ENCODE measurements around the gene NCOA3.
A peak's percentile ranks its signal among the peaks of the same experiment; 100 is the strongest.
"Not testable (repeated sequence)": the region's sequence is repeated elsewhere in the genome, so short reads cannot be mapped to it uniquely, and the experiment has no call there.

NCOA3 gene

DNA sequence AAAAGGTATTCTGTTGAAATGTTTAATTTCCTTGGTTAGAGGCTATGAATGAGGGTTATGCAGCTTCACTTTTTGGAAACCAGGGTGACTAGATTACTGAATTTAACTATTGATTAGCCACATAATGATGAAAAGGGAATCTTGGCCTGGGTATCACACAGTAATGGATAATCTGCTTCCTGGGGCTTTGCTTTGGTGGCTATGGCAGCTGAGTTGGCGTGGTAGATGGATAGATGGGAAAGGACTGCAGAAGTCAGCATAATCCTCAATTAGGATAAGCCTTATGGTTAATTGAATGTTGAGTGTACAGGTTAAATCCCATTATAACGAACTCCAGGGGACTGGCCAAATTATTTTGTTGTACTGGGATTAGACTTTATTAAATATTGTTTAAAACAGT is 5.2 kb downstream of the NCOA3 start:
- peaks cover 56% of the 10 kb centered on the region for H3K4me1 ChIP-seq (ENCODE audit: insufficient read depth, low read length, poor library complexity, severe bottlenecking)
- H3K9me2 ChIP-seq (replicated peaks; ENCODE audit: low read depth, low read length) = no peaks in the 10 kb centered on the region
- H4K20me1 ChIP-seq (ENCODE audit: insufficient read depth, low read length, poor library complexity, severe bottlenecking) = peaks cover 13% of the 10 kb centered on the region
- no peaks in the 10 kb centered on the region for H3K9me3 ChIP-seq (ENCODE audit: insufficient read depth, low read depth, low read length)
- no peak for TF ChIP-seq EZH2phosphoT487 (IDR thresholded peaks at IDR 0.05; ENCODE audit: borderline replicate concordance)
- TF ChIP-seq, protein P1, sequence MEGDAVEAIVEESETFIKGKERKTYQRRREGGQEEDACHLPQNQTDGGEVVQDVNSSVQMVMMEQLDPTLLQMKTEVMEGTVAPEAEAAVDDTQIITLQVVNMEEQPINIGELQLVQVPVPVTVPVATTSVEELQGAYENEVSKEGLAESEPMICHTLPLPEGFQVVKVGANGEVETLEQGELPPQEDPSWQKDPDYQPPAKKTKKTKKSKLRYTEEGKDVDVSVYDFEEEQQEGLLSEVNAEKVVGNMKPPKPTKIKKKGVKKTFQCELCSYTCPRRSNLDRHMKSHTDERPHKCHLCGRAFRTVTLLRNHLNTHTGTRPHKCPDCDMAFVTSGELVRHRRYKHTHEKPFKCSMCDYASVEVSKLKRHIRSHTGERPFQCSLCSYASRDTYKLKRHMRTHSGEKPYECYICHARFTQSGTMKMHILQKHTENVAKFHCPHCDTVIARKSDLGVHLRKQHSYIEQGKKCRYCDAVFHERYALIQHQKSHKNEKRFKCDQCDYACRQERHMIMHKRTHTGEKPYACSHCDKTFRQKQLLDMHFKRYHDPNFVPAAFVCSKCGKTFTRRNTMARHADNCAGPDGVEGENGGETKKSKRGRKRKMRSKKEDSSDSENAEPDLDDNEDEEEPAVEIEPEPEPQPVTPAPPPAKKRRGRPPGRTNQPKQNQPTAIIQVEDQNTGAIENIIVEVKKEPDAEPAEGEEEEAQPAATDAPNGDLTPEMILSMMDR (conservative IDR thresholded peaks at IDR 0.05; ENCODE audit: low read length) = no peak
- H3K79me2 ChIP-seq (ENCODE audit: insufficient read depth, low read length) = peaks cover 97% of the 10 kb centered on the region
- no peaks in the 10 kb centered on the region for H3K27me3 ChIP-seq (ENCODE audit: insufficient read depth, low read length, poor library complexity, severe bottlenecking)
- no peaks in the 10 kb centered on the region for H3F3A ChIP-seq (ENCODE audit: low read depth)
- peak overlapping the region; percentile 67 for H3K4me2 ChIP-seq (ENCODE audit: low read depth, low read length, poor library complexity, severe bottlenecking)
- H2AFZ ChIP-seq (ENCODE audit: low read length) = no peak overlapping the region
- H3K9ac ChIP-seq (ENCODE audit: low read depth, low read length, poor library complexity, severe bottlenecking) = no peak overlapping the region
- peak overlapping the region; percentile 49 for H3K4me3 ChIP-seq (ENCODE audit: low read length, poor library complexity, severe bottlenecking)
- no peaks in the 10 kb centered on the region for H3K36me3 ChIP-seq (ENCODE audit: insufficient read depth, low read length)

DNA sequence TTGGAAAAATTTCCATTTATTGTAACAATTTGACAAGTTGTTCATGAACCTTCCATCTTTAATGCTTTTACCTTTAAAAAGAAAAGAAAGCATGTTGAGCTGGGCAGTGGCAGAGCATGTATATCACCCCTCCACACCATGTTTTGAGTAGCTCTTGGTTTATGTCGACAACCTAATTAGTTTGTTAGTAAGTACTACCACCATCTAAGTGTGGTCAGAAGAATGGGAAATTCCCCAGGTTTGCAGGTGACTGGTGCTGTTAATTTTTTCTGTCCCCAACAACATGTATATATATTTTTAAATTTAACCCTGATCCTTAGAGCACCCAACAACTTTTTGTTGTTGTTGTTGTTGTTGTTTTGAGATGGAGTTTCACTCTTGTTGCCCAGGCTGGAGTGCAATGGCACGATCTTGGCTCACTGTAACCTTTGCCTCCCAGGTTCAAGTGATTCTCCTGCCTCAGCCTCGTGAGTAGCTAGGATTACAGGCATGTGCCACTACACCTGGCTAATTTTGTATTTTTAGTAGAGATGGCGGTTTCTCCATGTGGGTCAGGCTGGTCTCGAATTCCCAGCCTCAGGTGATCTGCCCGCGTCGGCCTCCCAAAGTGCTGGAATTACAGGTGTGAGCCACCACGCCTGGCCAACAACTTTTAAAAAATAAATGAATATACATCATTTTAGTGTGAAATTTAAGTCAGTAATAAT is 5.7 kb downstream of the NCOA3 start:
- peak overlapping the region; percentile 60 for H3K4me3 ChIP-seq (ENCODE audit: low read length, poor library complexity, severe bottlenecking)
- H4K20me1 ChIP-seq (ENCODE audit: insufficient read depth, low read length, poor library complexity, severe bottlenecking) = peaks cover 13% of the 10 kb centered on the region
- H3K36me3 ChIP-seq (ENCODE audit: insufficient read depth, low read length); H3F3A ChIP-seq (ENCODE audit: low read depth); H3K9ac ChIP-seq (ENCODE audit: low read depth, low read length, poor library complexity, severe bottlenecking); H3K9me3 ChIP-seq (ENCODE audit: insufficient read depth, low read depth, low read length); H3K27me3 ChIP-seq (ENCODE audit: insufficient read depth, low read length, poor library complexity, severe bottlenecking); H2AFZ ChIP-seq (ENCODE audit: low read length); H3K9me2 ChIP-seq (replicated peaks; ENCODE audit: low read depth, low read length): not testable (repeated sequence)
- H3K79me2 ChIP-seq (ENCODE audit: insufficient read depth, low read length) = peaks cover 96% of the 10 kb centered on the region
- peak overlapping the region; percentile 67 for H3K4me2 ChIP-seq (ENCODE audit: low read depth, low read length, poor library complexity, severe bottlenecking)
- peaks cover 56% of the 10 kb centered on the region for H3K4me1 ChIP-seq (ENCODE audit: insufficient read depth, low read length, poor library complexity, severe bottlenecking)

DNA sequence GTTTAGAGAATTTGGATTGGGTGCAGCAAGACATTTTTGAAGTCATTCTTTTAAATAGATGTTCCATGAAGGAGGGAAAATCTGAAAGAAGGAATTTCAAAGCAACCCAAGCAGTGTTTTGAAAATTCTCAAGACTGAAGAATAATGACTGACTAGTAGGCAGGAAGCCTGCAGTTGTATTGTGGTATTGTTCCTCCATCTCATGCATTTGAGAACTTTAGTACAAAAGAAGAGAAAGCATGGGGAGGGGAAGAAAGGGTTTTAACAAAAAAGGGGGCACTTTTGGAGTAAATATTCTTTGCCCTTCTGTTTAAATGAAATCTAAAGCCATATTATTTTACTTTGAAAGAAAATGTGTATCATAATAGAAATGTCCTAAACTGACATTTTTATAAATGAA is 6.6 kb downstream of the NCOA3 start:
- Histone ChIP-seq H3K27me3 (ENCODE audit: insufficient read depth, low read length, poor library complexity, severe bottlenecking) (no peaks in the 10 kb centered on the region), H3K9ac (ENCODE audit: low read depth, low read length, poor library complexity, severe bottlenecking) (peak overlapping the region; percentile 71), H2AFZ (ENCODE audit: low read length) (peak overlapping the region; percentile 10; the same call in 1 of the 2 replicates), H3K4me2 (ENCODE audit: low read depth, low read length, poor library complexity, severe bottlenecking) (peak overlapping the region; percentile 67), H3K9me3 (ENCODE audit: insufficient read depth, low read depth, low read length) (no peaks in the 10 kb centered on the region), H3F3A (ENCODE audit: low read depth) (no peaks in the 10 kb centered on the region), H3K9me2 (replicated peaks; ENCODE audit: low read depth, low read length) (no peaks in the 10 kb centered on the region), H3K4me3 (ENCODE audit: low read length, poor library complexity, severe bottlenecking) (peak overlapping the region; percentile 60), H3K79me2 (ENCODE audit: insufficient read depth, low read length) (peaks cover 93% of the 10 kb centered on the region), H3K36me3 (ENCODE audit: insufficient read depth, low read length) (no peaks in the 10 kb centered on the region), H4K20me1 (ENCODE audit: insufficient read depth, low read length, poor library complexity, severe bottlenecking) (peaks cover 10% of the 10 kb centered on the region), H3K4me1 (ENCODE audit: insufficient read depth, low read length, poor library complexity, severe bottlenecking) (peaks cover 53% of the 10 kb centered on the region)
- TF ChIP-seq EZH2phosphoT487 (IDR thresholded peaks at IDR 0.05; ENCODE audit: borderline replicate concordance) = no peak
- TF ChIP-seq, protein P1 (conservative IDR thresholded peaks at IDR 0.05; ENCODE audit: low read length) = no peak
